Colonic mucosa (tissue), 4 donors: ENCODE data around the gene PEBP1. TPM values are rescaled to one million over a fixed set of nuclear protein-coding genes. Genes with fewer than 3 reads are reported as not detected.

Experiments used
- DNase-seq: peaks from one replicate; pipeline ENCODE4 v3.0.0-alpha.2; 2020
- H3K27ac ChIP-seq: fragments of 200-600 bp; one replicate; pipeline ENCODE4 v1.8.0; 2021
- H3K27me3 ChIP-seq: fragments of 200-600 bp; one replicate; pipeline ENCODE4 v1.8.0; 2021
- H3K36me3 ChIP-seq: fragments of 200-600 bp; one replicate; pipeline ENCODE4 v1.8.0; 2021
- H3K4me1 ChIP-seq: fragments of 200-600 bp; one replicate; pipeline ENCODE4 v1.8.0; 2021; ENCODE audit warnings: mild to moderate bottlenecking
- H3K4me3 ChIP-seq: fragments of 200-600 bp; one replicate; pipeline ENCODE4 v1.8.0; 2021
- H3K9ac ChIP-seq, 2 donors: one replicate each; pipeline ENCODE4 v1.7.0; 2013; ENCODE audit warnings: control low read depth in 2 of 2, low read depth in 2 of 2, low read length in 2 of 2
- H3K9me3 ChIP-seq: fragments of 200-600 bp; one replicate; pipeline ENCODE4 v1.8.0; 2021
- intact Hi-C: fragments of 100-400 bp; cut with DNase I; formaldehyde crosslinking; loops from one replicate; pipeline ENCODE4 v1.14.1; 2022
- total RNA-seq, 2 donors: library from RNA; stranded (reverse); fragmentation: NEBNext Ultra II Directional in 1 of 2; extraction: Animal tissue kit (Norgen Biotek cat#: 25700) in 1 of 2; gene quantifications; one replicate each; pipeline ENCODE4 v1.2.1, GENCODE V29; 2021
- TF ChIP-seq, protein P1 (sequence below): fragments of 200-600 bp; IDR thresholded peaks from one replicate; pipeline ENCODE4 v1.8.0; 2022; ENCODE audit warnings: antibody characterized with exemption, mild to moderate bottlenecking
- donor health status: healthy.
- donor health status: DM: no; HTN: no; CAD: no.
- donor health status: DM: no; HTN: no; CAD: no.

The PEBP1 gene
- total RNA-seq, 2 donors from 2014 or later = 211 to 215 TPM

DNA sequence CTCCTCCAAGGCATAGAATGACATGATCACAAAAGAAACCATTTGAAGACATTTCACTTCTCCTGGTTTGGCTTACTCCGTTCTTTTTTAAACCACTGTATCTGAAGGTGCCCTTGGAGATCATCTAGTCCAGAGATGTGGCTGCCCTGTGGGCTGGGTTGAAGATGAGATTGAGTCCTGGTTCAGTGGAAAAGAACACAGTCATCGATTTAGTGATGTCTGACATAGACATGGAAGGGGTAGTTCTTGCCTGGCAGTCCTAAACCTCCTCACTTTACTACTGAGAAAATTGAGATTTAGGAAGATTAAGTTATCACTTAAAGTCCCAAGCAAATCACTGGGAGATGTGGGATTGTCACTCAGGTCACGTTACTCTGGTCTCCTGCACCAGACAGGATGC lies 34.9 kb upstream of the PEBP1 start:
- no peak overlapping the region for H3K4me3 ChIP-seq
- no peaks in the 10 kb centered on the region for H3K36me3 ChIP-seq
- TF ChIP-seq, protein P1, sequence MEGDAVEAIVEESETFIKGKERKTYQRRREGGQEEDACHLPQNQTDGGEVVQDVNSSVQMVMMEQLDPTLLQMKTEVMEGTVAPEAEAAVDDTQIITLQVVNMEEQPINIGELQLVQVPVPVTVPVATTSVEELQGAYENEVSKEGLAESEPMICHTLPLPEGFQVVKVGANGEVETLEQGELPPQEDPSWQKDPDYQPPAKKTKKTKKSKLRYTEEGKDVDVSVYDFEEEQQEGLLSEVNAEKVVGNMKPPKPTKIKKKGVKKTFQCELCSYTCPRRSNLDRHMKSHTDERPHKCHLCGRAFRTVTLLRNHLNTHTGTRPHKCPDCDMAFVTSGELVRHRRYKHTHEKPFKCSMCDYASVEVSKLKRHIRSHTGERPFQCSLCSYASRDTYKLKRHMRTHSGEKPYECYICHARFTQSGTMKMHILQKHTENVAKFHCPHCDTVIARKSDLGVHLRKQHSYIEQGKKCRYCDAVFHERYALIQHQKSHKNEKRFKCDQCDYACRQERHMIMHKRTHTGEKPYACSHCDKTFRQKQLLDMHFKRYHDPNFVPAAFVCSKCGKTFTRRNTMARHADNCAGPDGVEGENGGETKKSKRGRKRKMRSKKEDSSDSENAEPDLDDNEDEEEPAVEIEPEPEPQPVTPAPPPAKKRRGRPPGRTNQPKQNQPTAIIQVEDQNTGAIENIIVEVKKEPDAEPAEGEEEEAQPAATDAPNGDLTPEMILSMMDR = no peak
- H3K27ac ChIP-seq = no peak overlapping the region
- DNase-seq = no peak
- intact Hi-C loops = loop anchor here (5.0 kb wide), 1 partner anchor 39 kb away; the partner anchor contains the start of gene WSB2
- no peaks in the 10 kb centered on the region for H3K9me3 ChIP-seq
- no peaks in the 10 kb centered on the region for H3K27me3 ChIP-seq
- no peak overlapping the region for H3K9ac ChIP-seq
- peaks cover 4% of the 10 kb centered on the region for H3K4me1 ChIP-seq

DNA sequence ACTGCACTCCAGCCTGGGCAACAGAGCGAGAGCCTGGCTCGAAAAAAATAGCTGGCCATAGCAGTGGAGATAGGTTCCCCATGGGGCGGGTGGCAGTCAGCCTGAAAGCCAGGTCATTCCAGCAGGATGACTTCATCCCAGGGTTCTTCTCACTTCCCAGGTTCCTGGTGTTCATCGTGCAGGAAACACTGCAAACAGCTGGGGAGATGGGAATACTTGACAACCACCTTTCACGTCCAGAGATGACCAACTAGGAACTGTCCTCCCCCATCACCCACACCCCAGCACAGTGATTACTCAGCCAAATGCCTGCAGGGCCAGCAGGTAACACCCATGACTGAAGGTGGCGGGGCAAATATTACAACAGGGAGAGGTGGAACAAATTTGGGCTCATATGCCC lies 33.9 kb upstream of the PEBP1 start:
- no peaks in the 10 kb centered on the region for H3K9me3 ChIP-seq
- TF ChIP-seq, protein P1 = no peak
- peak overlapping the region; percentile 89 for H3K27ac ChIP-seq
- peak; percentile 66 for DNase-seq
- peaks cover 4% of the 10 kb centered on the region for H3K4me1 ChIP-seq
- H3K27me3 ChIP-seq = no peaks in the 10 kb centered on the region
- peak overlapping the region in 1 of 2 donors; percentile 81 for H3K9ac ChIP-seq
- H3K4me3 ChIP-seq = no peak overlapping the region
- H3K36me3 ChIP-seq = no peaks in the 10 kb centered on the region
- intact Hi-C loops = loop anchor here (5.0 kb wide), 1 partner anchor 40 kb away; the partner anchor contains the start of gene WSB2

DNA sequence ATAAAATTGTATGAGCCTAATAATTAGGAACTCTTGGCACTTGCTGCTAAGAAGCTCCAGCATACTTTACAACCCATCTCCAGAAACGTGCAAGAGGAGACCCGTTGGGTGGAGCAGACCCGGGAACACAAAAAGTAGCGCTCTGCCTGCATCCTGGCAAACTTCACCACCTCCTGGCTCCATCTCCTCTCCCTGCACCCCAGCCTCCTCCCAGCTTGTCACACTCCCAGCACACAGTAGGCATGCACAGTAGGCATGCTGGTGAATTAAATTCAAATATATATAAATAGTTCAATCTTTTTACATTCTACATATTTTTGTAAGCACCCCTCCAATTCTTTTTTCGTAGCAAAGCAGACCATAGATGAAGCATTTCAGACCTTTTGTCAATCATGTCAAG lies 33.3 kb upstream of the PEBP1 start:
- peaks cover 4% of the 10 kb centered on the region for H3K4me1 ChIP-seq
- no peaks in the 10 kb centered on the region for H3K36me3 ChIP-seq
- H3K9me3 ChIP-seq = no peaks in the 10 kb centered on the region
- peak overlapping the region; percentile 89 for H3K27ac ChIP-seq
- H3K9ac ChIP-seq = peak overlapping the region; percentile 81 to 94
- no peak for DNase-seq
- intact Hi-C loops = loop anchor here (5.0 kb wide), 1 partner anchor 40 kb away; the partner anchor contains the start of gene WSB2
- TF ChIP-seq, protein P1 = no peak
- H3K4me3 ChIP-seq = peak overlapping the region; percentile 95
- no peaks in the 10 kb centered on the region for H3K27me3 ChIP-seq

DNA sequence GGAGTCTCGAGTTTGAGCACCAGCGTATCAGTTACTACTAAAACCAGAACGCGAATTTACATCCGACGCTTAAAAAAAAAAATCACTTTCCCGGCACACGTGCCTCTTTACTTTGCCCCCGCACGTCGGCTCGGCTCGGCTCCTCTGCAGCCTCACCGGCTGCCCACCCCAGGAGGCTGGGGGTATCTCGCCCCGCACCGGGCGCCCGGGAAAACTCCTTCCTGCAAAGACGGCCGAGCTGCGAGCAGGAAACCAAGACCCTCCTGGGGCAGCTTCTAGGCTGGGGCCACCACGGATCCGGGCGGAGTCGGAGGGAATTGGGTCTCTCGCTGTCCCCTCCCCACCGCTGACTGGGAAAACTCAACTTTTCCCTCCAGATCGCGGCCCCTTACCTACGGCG lies 32.7 kb upstream of the PEBP1 start:
- intact Hi-C loops = loop anchor here (5.0 kb wide), 1 partner anchor 41 kb away; the partner anchor contains the start of gene WSB2
- Histone ChIP-seq H3K9me3 (no peaks in the 10 kb centered on the region), H3K9ac (peak overlapping the region; percentile 81 to 94), H3K36me3 (no peaks in the 10 kb centered on the region), H3K4me1 (peaks cover 4% of the 10 kb centered on the region), H3K27me3 (no peaks in the 10 kb centered on the region), H3K4me3 (peak overlapping the region; percentile 95), H3K27ac (peak overlapping the region; percentile 89)
- TF ChIP-seq, protein P1 = no peak
- peak; percentile 50 for DNase-seq

DNA sequence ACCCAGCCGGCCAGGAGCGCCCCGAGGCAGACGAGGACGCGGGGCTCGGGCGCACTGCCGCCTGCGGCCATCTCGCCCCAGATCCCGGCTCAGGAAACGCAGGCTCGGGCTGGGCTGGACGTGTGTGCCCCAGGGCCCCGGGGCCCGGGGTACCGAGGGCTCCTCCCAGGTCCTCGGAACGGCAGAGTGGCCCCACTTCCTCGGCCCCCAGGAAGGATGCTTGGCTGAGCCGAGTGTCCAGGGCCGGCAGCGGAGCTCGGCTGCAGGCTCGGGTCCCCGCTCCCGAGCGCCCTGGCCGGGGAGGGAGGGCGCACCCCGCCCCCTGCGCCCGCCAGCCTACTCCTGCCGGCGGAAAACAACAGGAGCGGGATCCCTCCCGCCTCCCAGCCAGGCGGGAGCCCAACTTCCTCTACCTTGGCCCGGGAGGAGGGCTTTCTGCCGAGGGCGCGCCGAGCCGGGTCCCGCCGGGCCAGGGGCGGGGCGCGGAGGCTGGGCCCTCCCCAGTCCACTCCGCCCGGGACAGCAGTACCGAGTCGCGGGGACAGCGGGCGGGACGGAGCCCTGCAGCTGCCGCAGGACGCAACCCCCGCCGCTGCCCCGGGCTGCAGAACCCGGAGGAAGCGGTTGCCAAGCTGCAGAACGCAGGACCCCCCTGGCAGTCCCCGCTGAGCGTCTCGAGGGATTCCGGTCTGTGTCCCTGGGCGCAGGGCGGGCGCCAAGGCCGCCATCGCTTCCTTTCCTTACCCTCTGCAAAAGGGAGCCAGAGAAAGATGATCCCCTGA lies 32.1 kb upstream of the PEBP1 start, which contains the start of gene VSIG10:
Gene VSIG10, minus strand, starts transcription at position 411 of the 782 bp plus-strand sequence. Its CDS starts 340 bp downstream, at position 71.
- TF ChIP-seq, protein P1 = no peak
- H3K4me1 ChIP-seq = peaks cover 4% of the 10 kb centered on the region
- H3K4me3 ChIP-seq = peak within 1 kb of the TSS; percentile 95
- peak; percentile 88 for DNase-seq
- no peaks in the 10 kb centered on the region for H3K36me3 ChIP-seq
- H3K9ac ChIP-seq = peak within 1 kb of the TSS; percentile 81 to 94
- no peaks in the 10 kb centered on the region for H3K27me3 ChIP-seq
- no peaks in the 10 kb centered on the region for H3K9me3 ChIP-seq
- intact Hi-C loops = loop anchor here (5.0 kb wide), 1 partner anchor 41 kb away; the partner anchor contains the start of gene WSB2
- H3K27ac ChIP-seq = peak within 1 kb of the TSS; percentile 89
